Spleen (tissue), 7 donors: ENCODE results near the gene LEKR1.

Experiments
- POLR2A ChIP-seq, 3 donors: fragments of 450-650 bp; IDR thresholded peaks; one replicate each; pipeline ENCODE4 v1.5.1; 2017; ENCODE audit warnings: antibody characterized with exemption in 3 of 3, mild to moderate bottlenecking in 1 of 3
- TF ChIP-seq, protein P1 (sequence below), 11 experiments: fragments of 200-600 bp in 7 of 11; fragments of 450-650 bp in 4 of 11; sonication (generic) in 4 of 11; IDR thresholded peaks in 8 of 11; conservative IDR thresholded peaks in 3 of 11; 1 replicate in 7 of 11; 2 replicates in 4 of 11; pipeline versions ENCODE4 v1.4.0 to v1.8.0; 2016 to 2021; ENCODE audit warnings: antibody characterized with exemption in 11 of 11, inconsistent platforms in 4 of 11, mild to moderate bottlenecking in 1 of 11
- donor health status: DM: no; HTN: no; CAD: no; lungs with moderate emphysema.
- donor health status: DM: no; HTN: no; CAD: no.
- donor health status: DM: no; HTN: no; CAD: no.

DNA sequence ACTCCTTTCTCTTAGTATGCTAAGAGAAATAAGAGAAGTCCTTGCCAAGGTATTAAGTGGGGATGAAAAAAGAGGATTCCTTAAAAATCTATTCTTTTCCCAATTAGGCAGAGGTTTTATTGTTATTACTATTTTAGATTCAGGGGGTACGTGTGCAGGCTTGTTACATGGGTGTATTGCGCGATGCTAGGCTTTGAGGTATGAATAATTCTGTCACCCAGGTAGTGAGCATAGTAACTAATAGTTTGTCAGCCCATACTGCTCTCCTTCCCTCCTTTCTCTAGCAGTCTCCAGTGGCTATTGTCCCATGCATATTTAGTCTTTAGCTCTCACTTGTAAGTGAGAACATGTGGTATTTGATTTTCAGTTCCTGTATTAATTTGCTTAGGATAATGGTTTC is 83.9 kb downstream of the LEKR1 start:
- TF ChIP-seq, protein P1, sequence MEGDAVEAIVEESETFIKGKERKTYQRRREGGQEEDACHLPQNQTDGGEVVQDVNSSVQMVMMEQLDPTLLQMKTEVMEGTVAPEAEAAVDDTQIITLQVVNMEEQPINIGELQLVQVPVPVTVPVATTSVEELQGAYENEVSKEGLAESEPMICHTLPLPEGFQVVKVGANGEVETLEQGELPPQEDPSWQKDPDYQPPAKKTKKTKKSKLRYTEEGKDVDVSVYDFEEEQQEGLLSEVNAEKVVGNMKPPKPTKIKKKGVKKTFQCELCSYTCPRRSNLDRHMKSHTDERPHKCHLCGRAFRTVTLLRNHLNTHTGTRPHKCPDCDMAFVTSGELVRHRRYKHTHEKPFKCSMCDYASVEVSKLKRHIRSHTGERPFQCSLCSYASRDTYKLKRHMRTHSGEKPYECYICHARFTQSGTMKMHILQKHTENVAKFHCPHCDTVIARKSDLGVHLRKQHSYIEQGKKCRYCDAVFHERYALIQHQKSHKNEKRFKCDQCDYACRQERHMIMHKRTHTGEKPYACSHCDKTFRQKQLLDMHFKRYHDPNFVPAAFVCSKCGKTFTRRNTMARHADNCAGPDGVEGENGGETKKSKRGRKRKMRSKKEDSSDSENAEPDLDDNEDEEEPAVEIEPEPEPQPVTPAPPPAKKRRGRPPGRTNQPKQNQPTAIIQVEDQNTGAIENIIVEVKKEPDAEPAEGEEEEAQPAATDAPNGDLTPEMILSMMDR (IDR thresholded peaks at IDR 0.05 in 8 of 11, conservative IDR thresholded peaks at IDR 0.05 in 3 of 11): no peak
- no peak for TF ChIP-seq POLR2A (IDR thresholded peaks at IDR 0.05)
